GM19238 (cell line): ENCODE data around the gene GRPEL1.

Experiments
- DNase-seq: peaks from one replicate; pipeline ENCODE4 v3.0.0; 2011; ENCODE audit warnings: low spot score; ENCODE audit not compliant: insufficient read length

GRPEL1 gene

DNA sequence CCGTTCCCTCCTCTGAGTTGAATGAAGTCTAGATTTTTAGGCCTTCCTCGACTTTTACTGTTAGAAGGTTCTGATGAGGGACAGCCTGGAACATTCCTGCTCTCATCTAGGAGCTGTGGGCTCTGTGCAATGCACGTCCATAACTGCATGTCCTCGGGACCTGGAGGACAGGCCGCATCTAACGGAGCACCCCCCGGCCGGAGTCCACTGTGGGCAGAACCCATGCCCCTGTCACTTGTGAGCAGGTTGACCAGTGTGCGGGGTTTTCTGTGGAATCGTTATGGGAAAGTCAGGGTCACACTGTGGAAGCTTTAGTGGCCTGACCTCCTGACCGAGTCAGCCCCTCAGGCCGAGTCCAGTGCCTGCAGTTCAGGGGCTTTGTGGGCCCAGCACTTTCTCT is 44.0 kb downstream of the GRPEL1 start:
- DNase-seq, result no peak

DNA sequence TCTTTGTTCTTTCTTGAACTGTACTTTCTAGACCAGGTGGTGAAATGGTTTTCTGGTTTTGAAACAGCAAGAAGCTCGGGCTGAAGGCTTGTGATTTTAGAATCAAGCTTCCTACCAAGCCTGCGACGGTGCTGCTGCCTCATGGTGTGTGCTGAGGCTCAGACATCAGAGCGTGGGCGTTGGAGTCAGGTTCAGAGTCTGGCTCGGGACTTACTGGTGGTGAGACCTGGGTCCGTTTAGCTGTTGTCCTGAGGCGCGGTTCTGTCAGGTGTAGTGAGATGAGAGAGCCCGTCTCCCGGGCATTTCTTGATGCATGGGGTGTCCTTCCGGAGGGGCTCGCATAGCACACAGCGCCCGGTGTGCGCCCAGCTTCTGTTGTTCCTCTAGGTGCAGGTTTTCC is 44.4 kb downstream of the GRPEL1 start:
- DNase-seq, result no peak

DNA sequence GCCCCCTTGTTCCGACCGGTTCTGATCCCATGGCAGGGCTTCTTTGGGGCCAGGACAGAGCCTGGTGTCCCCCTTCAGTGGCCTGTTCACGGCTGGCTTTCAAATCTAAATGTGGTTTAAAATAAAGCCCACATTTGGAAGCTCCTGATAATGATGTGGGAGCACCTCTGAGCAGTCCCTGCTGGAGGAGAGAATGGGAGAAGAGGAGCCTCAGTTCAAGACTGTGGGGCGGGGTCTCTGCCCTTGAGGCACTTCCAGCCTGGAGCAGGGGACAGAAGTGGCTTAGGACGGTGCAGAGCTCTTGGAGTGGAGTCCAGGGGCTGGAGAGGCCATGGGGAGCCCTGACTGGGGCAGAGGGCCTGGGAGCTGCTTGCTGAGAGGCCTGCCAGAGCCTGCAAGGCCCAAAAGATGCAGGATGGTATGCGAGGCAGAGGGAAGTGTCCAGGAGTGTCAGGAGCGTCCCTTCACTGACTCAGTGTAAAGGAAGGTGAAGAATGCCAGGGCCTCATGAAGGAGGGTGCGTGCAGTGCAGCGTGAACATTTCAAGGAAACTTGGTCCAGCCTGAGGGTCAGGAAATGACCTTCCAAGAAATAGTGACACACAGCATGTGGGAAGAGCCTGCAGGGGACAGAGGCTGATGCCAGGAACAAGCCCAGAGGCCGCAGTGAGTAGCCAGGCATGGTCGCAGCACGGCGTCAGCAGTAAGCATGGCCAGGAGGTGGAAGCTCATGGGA is 45.8 kb downstream of the GRPEL1 start:
- no peak for DNase-seq

DNA sequence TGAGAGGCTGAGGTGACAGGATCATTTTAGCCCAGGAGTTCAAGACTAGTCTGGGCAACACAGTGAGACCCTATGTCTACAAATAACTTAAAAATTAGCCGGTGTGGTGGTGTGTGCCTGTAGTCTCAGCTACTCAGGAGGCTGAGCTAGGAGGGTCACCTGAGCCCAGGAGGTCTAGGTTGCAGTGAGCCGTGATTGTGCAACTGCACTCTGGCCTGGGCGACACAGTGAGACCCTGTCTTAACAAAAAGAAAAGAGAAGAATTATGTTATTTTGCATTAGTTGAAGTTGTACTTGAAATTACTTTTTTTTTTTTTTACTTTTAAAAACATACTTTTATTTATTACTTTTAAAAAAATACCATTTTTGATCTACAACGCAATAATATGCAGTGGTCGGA is 46.5 kb downstream of the GRPEL1 start:
- no peak for DNase-seq

DNA sequence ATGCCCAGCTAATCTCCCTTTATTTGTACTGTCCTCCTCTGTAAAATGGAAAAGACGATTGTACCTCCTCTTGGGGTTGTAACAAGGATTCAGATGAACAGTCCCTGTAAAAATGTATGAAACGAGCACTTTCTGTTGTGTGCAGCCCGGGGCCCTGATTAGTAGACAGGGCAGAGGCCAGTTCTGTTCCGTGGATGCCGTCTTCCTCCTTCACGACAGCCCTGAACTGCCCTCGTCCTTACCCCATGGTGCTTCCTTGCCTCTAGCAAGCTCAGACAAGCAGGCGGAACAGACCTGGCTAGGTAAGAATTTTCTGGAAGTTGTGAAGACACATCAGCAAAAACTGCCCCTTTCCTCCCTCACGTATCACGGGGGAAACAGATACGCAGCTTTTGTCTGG is 47.0 kb downstream of the GRPEL1 start:
- no peak for DNase-seq

DNA sequence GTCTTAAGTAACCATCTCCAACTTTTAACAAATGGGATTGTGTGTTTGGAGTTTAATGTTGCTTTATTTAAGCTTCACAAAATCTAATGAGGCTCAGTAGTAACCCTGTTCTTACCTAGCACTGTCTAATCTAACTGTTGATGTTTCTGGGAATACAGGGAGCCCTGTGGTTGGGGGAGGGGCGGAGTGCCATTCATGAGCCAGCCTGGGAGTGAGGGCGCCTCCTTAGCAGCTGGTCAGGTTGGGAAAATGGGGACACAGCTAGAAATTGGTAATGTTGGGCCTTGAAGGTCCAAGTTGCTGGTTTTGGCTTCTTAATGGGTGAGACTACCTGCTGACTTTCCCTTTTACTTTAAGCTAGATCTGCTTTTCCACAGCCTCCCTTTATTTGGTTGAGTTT is 47.6 kb downstream of the GRPEL1 start:
- DNase-seq, result no peak

DNA sequence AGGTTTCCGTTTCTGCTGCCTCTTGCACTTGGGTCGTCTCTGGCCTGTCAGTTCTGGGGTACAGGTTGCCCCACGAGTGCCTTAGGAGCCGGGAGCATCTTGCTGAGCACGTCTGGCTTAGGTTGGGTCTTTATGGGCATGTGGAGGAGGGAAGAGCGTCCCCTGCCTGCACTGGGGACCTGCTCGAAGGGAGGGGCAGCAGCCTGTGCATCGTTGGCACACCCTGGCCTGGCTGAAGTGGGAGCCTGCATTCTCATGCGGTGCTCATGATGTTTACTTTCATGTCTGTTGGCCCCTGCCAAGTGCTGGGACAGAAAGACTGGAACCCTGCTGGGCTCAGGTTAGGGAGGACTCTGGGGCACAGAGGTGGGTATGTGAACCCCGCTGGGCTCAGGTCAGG is 48.5 kb downstream of the GRPEL1 start:
- DNase-seq, result no peak

DNA sequence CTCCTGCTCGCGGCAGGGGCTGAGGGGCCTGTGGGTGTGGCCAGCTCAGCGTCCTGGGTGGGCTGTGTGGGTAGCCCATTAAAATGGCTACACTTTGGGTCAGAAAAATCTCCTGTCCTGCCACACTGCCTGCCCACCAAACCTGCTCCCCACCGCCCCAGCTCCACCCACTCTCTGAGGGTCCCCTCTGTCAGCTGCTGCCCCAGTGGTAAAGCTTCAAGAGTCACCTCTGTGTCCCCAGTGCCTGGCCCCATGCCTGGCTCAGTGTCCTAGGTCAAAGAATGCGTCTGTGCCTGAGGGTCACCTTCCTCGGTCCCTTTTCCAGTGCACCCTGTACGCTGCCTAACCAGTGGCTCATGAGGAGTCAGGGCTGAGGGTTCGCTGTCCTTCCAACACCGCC is 49.6 kb downstream of the GRPEL1 start:
- no peak for DNase-seq

DNA sequence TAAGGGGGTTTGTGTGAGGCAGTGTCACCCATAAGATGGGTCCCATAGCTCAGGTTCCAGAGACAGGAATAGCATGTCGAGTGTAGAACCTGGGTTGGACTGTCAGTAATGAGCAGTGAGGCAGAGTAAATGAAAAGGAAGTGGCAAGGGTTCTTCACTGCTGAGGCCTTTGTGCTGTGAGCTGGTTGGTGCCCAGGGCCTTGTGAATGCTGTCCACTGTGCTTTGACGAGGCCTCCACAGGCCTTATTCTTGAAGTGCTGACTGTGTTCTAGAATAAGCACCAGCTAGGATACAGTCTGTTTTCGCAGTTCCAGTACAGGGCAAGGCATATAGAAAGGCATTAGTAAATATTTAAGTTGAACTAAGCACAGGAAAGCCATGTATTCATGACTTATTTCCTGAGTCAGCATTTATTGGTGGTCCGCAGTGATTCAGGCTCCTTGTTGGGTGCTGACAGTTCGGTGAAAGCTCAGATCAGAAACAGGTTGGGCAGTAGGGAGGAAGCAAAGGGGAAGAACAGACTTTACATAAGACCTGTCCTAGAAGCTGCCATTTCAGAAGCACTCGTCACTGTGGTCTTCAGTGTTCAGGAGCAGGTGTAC is 50.3 kb downstream of the GRPEL1 start:
- DNase-seq, result no peak

DNA sequence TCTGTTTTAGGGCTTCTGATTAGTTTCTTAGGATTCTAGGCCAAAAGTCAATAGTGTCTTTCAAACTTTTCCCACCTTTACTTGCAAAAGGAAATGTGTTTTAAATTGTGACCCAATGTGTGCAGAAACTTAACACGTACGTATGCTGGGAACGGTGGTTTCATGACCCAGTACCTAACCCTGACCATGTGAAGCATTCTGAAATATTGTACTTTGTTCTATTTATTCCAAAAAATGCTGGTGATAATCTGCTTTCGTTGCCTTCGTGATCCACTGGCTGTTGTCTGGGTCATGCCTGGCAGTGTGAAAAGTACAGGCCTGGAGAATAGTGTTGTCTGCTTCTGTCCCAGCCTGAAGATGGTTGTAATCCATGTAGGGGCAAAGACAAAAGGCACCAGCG is 51.4 kb downstream of the GRPEL1 start:
- no peak for DNase-seq

DNA sequence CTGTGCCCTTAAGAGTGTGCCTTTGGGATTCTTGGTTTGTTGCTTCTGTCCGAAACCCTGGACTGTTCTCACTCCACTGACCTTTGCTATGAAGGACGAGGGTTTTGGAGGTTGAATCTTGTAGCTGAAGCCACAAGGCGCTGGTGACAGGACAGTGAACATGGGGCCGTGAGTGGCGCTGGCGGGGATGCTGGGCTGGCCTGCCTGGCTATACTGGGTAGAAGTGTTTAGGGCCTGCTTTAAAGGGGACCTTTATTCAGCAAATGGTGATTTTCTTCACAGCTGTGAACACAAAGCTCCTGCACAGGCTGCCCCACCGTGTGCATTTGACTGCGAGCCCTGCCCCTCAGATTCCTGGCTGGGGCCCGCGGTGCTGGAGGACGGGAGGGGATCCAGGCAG is 51.8 kb downstream of the GRPEL1 start:
- DNase-seq, result no peak

DNA sequence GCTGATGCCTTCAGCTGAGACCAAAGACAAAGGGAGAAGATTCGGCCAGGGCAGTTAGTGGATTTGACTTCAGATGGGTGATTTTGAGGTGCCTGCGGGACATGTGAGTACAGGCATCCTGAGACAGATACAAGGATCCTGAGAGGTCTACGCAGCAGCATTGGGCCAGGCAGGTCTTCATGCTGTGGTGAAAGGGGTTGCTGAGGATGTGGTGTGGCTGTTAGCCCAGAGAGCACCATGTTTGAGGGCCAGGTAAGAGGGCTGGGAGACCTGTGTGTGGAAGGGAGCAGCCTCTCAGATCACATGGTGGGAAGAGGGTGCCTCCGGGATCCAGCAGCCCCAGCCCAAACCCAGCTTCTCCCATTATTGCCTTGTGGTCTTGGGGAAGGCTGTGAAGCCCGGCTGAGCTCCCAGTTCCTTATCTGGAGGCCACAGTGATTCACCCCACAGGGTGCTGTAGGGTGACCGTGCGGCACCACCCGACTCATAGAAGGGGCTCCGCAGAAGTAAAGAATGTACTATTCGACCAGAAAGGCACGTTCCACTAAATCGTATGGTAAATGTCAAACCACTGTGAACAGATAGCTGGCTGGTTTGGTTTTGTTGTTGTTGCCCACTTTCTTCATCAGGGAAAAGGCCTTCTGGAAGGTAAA is 52.4 kb downstream of the GRPEL1 start:
- no peak for DNase-seq

DNA sequence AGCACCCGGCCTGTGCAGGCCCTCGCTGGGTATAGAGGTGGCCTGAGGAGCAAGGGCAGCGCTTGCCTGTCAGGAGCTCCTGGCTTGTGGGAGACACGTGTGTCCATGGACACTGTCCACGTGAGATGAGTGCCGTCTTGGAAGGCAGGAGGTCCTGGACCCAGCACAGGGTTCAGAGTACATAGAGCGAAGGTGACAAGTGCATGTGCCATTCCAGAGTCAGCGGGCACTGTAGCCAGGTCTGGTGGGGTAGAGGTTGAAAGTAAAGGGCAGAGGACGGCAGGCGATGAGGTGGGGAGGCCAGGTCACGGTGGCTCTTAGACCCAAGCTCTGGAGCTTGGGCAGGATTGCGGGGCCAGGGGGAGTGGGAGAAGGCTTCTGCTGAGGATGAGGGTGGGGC is 53.0 kb downstream of the GRPEL1 start:
- no peak for DNase-seq

DNA sequence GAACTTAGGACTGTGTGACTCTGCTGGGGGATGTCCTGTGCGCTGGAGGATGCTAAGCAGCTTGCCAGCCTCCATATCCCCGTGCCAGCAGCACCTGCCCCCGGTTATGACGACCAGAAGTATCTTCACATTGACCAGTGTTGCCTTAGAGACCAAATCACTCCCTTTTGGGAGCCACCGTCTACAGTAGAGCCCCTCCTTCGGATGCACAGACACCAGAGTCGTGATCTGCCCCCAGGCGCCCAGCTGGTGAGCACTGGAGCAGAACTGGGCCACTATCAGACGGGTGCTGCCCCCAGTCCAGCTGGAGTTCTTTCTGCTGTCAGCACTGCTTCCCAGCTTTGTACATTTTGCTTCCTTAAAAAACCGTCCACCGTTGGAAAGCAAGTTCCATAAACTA is 54.7 kb downstream of the GRPEL1 start:
- no peak for DNase-seq

DNA sequence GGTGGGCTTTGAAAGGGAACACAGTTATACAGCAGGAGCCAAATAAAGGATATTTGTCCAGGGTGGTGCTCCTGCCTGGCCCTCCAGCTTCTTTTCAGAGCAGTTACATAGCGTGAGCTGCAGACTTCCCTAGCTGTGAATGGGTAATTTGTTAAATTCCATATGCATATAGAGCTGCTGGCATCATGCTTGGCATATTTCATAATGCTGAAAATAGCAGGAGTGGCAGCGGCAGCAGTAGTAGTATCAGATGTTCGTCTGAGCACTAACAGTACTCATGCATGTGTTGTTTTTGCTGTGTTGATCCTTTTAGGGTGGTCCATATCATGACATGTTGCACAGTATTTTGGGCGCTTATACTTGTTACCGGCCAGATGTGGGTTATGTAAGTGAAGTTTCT is 58.3 kb downstream of the GRPEL1 start:
- DNase-seq, result no peak
